Lower leg skin (tissue), 3 donors: Measurements from ENCODE around the gene DGLUCY.

Source experiments
- CTCF ChIP-seq, 3 donors: fragments of 450-650 bp; IDR thresholded peaks; one replicate each; pipeline ENCODE4 v1.5.1; 2016; ENCODE audit warnings: antibody characterized with exemption in 3 of 3, mild to moderate bottlenecking in 3 of 3, moderate library complexity in 2 of 3
- POLR2A ChIP-seq, 2 donors: fragments of 450-650 bp; IDR thresholded peaks; one replicate each; pipeline ENCODE4 v1.6.1; 2016 to 2017; ENCODE audit warnings: antibody characterized with exemption in 2 of 2, mild to moderate bottlenecking in 1 of 2, moderate library complexity in 1 of 2

- TF ChIP-seq CTCF (IDR thresholded peaks at IDR 0.05) (no peak), POLR2A (IDR thresholded peaks at IDR 0.05) (no peak)
These were observed 25.2 kb upstream of the DGLUCY start for GRCh38 chr14:91088585-91089235.
